ENCODE data around the gene NBAS. TPM values are rescaled to one million over a fixed set of nuclear protein-coding genes. Genes with fewer than 3 reads are reported as not detected.
"Not testable (repeated sequence)": the region's sequence is repeated elsewhere in the genome, so short reads cannot be mapped to it uniquely, and the experiment has no call there.

NBAS gene
- polyA plus RNA-seq, 1 donor from 2014 or later = 31.9 TPM

DNA sequence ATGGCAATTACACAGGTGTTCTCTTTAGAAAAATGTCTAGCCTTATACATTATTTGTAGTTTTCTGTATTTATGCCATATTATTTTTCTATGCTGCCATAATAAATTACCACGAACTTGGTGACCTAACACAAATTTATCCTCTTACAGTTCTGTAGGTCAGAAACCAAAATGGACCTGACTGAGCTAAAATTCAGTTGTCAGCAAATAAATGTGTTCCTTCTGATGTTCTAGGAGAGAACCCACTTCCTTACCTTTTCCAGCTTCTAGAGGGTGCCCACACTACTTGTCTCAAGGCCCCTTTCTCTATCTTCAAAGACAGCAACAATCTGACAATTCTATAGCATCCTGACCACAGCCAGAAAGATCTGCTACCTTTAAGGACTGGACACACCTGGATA lies 153.5 kb downstream of the NBAS start:
- Histone ChIP-seq H2AFZ (ENCODE audit: low read depth, low read length) (no peak overlapping the region), H3K9me3 (ENCODE audit: low read length) (no peaks in the 10 kb centered on the region), H3K79me2 (replicated peaks; ENCODE audit: insufficient read depth, low read length) (no peaks in the 10 kb centered on the region), H4K20me1 (ENCODE audit: insufficient read depth) (no peaks in the 10 kb centered on the region), H3K36me3 (ENCODE audit: insufficient read depth, low read length) (no peaks in the 10 kb centered on the region), H3K4me3 (ENCODE audit: low read length) (no peak overlapping the region), H3K9ac (ENCODE audit: low read length) (no peak overlapping the region), H3K4me2 (ENCODE audit: low read length) (no peak overlapping the region), H3K27me3 (ENCODE audit: insufficient read depth, low read depth, low read length) (no peaks in the 10 kb centered on the region), H3K9me2 (ENCODE audit: insufficient read depth, low read length) (no peaks in the 10 kb centered on the region), H3F3A (ENCODE audit: insufficient read depth, low read length, poor library complexity, severe bottlenecking) (no peaks in the 10 kb centered on the region), H3K27ac (ENCODE audit: low read length) (no peak overlapping the region)
- no peak for TF ChIP-seq MXI1 (conservative IDR thresholded peaks at IDR 0.05; ENCODE audit: poor library complexity, severe bottlenecking)
- TF ChIP-seq EZH2 (IDR thresholded peaks at IDR 0.05; ENCODE audit: borderline replicate concordance, insufficient read depth, low read length, poor library complexity, severe bottlenecking) = no peak
- TF ChIP-seq, protein P1, sequence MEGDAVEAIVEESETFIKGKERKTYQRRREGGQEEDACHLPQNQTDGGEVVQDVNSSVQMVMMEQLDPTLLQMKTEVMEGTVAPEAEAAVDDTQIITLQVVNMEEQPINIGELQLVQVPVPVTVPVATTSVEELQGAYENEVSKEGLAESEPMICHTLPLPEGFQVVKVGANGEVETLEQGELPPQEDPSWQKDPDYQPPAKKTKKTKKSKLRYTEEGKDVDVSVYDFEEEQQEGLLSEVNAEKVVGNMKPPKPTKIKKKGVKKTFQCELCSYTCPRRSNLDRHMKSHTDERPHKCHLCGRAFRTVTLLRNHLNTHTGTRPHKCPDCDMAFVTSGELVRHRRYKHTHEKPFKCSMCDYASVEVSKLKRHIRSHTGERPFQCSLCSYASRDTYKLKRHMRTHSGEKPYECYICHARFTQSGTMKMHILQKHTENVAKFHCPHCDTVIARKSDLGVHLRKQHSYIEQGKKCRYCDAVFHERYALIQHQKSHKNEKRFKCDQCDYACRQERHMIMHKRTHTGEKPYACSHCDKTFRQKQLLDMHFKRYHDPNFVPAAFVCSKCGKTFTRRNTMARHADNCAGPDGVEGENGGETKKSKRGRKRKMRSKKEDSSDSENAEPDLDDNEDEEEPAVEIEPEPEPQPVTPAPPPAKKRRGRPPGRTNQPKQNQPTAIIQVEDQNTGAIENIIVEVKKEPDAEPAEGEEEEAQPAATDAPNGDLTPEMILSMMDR (IDR thresholded peaks at IDR 0.05; ENCODE audit: poor library complexity, severe bottlenecking) = no peak
- TF ChIP-seq TAF1 (IDR thresholded peaks at IDR 0.05; ENCODE audit: low read depth) = no peak
- TF ChIP-seq EP300 (conservative IDR thresholded peaks at IDR 0.05; ENCODE audit: poor library complexity, severe bottlenecking) = no peak
- TF ChIP-seq, protein P2, sequence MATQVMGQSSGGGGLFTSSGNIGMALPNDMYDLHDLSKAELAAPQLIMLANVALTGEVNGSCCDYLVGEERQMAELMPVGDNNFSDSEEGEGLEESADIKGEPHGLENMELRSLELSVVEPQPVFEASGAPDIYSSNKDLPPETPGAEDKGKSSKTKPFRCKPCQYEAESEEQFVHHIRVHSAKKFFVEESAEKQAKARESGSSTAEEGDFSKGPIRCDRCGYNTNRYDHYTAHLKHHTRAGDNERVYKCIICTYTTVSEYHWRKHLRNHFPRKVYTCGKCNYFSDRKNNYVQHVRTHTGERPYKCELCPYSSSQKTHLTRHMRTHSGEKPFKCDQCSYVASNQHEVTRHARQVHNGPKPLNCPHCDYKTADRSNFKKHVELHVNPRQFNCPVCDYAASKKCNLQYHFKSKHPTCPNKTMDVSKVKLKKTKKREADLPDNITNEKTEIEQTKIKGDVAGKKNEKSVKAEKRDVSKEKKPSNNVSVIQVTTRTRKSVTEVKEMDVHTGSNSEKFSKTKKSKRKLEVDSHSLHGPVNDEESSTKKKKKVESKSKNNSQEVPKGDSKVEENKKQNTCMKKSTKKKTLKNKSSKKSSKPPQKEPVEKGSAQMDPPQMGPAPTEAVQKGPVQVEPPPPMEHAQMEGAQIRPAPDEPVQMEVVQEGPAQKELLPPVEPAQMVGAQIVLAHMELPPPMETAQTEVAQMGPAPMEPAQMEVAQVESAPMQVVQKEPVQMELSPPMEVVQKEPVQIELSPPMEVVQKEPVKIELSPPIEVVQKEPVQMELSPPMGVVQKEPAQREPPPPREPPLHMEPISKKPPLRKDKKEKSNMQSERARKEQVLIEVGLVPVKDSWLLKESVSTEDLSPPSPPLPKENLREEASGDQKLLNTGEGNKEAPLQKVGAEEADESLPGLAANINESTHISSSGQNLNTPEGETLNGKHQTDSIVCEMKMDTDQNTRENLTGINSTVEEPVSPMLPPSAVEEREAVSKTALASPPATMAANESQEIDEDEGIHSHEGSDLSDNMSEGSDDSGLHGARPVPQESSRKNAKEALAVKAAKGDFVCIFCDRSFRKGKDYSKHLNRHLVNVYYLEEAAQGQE (IDR thresholded peaks at IDR 0.05; ENCODE audit: borderline replicate concordance) = no peak
- no peak for TF ChIP-seq SMC3 (conservative IDR thresholded peaks at IDR 0.05; ENCODE audit: poor library complexity)
- no peak for TF ChIP-seq POLR2AphosphoS5 (IDR thresholded peaks at IDR 0.05)
- no peak for TF ChIP-seq RAD21 (conservative IDR thresholded peaks at IDR 0.05)

DNA sequence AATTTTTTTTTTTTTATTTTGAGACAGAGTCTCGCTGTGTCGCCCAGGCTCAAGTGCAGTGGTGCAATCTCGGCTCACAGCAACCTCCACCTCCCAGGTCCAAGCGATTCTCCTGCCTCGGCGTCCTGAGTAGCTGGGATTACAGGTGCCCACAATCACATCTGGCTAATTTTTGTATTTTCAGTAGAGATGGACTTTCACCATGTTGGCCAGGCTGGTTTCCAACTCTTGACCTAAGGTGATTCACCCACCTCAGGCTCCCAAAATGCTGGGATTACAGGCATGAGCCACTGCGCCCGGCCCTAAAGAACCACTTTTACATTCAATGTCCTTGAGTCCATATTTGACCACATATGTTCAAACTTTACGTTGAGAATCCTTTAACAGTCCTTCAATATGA lies 156.6 kb downstream of the NBAS start:
- H3K36me3 ChIP-seq (ENCODE audit: insufficient read depth, low read length); H3K4me3 ChIP-seq (ENCODE audit: low read length); H3K27ac ChIP-seq (ENCODE audit: low read length); H3K4me2 ChIP-seq (ENCODE audit: low read length); H3K79me2 ChIP-seq (replicated peaks; ENCODE audit: insufficient read depth, low read length); H2AFZ ChIP-seq (ENCODE audit: low read depth, low read length); H3F3A ChIP-seq (ENCODE audit: insufficient read depth, low read length, poor library complexity, severe bottlenecking); H3K9me2 ChIP-seq (ENCODE audit: insufficient read depth, low read length); H3K9me3 ChIP-seq (ENCODE audit: low read length); H4K20me1 ChIP-seq (ENCODE audit: insufficient read depth); H3K9ac ChIP-seq (ENCODE audit: low read length); H3K27me3 ChIP-seq (ENCODE audit: insufficient read depth, low read depth, low read length): not testable (repeated sequence)

DNA sequence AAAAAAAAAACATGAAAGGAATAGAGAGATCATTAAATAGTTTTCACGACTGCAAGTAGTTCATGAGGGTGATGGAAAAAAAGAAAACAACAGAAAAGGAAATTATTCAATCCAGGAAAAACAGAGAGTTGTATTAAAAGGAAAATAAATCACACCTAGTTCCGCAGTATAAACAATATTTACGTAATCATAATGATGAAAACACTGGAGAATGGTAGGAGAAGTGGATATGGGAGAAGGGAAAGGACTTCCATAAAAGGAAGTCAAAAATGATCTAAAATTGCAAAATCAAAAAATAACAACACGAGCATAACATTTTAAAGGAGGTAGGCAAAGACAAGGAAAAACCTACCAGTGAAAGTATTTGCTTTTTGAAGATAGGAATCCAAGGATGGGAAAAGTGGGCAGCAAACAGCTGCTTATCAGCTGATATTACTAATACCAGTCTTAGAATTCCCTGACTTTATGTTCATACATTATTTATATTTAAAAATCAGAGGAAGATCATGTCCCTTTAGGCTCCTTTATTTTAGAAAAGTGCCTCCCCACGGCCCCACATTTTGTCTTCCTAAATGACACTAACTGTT lies 160.8 kb downstream of the NBAS start:
- Histone ChIP-seq H2AFZ (ENCODE audit: low read depth, low read length) (no peak overlapping the region), H3K9me3 (ENCODE audit: low read length) (no peaks in the 10 kb centered on the region), H3K9ac (ENCODE audit: low read length) (no peak overlapping the region), H3K79me2 (replicated peaks; ENCODE audit: insufficient read depth, low read length) (no peaks in the 10 kb centered on the region), H3K27ac (ENCODE audit: low read length) (no peak overlapping the region), H3K36me3 (ENCODE audit: insufficient read depth, low read length) (no peaks in the 10 kb centered on the region), H3F3A (ENCODE audit: insufficient read depth, low read length, poor library complexity, severe bottlenecking) (no peaks in the 10 kb centered on the region), H4K20me1 (ENCODE audit: insufficient read depth) (no peaks in the 10 kb centered on the region), H3K27me3 (ENCODE audit: insufficient read depth, low read depth, low read length) (no peaks in the 10 kb centered on the region), H3K9me2 (ENCODE audit: insufficient read depth, low read length) (no peaks in the 10 kb centered on the region), H3K4me3 (ENCODE audit: low read length) (no peak overlapping the region), H3K4me2 (ENCODE audit: low read length) (no peak overlapping the region)
- no peak for TF ChIP-seq SMC3 (conservative IDR thresholded peaks at IDR 0.05; ENCODE audit: poor library complexity)
- TF ChIP-seq EZH2 (IDR thresholded peaks at IDR 0.05; ENCODE audit: borderline replicate concordance, insufficient read depth, low read length, poor library complexity, severe bottlenecking) = no peak
- TF ChIP-seq EP300 (conservative IDR thresholded peaks at IDR 0.05; ENCODE audit: poor library complexity, severe bottlenecking) = no peak
- TF ChIP-seq, protein P2 (IDR thresholded peaks at IDR 0.05; ENCODE audit: borderline replicate concordance) = no peak
- TF ChIP-seq RAD21 (conservative IDR thresholded peaks at IDR 0.05) = no peak
- no peak for TF ChIP-seq MXI1 (conservative IDR thresholded peaks at IDR 0.05; ENCODE audit: poor library complexity, severe bottlenecking)
- no peak for TF ChIP-seq TAF1 (IDR thresholded peaks at IDR 0.05; ENCODE audit: low read depth)
- TF ChIP-seq, protein P1 (IDR thresholded peaks at IDR 0.05; ENCODE audit: poor library complexity, severe bottlenecking) = no peak
- TF ChIP-seq POLR2AphosphoS5 (IDR thresholded peaks at IDR 0.05) = no peak

Measured in neural cell (in vitro differentiated cells).